ENCODE results near the gene SBK3.
"Not testable (repeated sequence)": the region's sequence is repeated elsewhere in the genome, so short reads cannot be mapped to it uniquely, and the experiment has no call there.

The SBK3 gene

DNA sequence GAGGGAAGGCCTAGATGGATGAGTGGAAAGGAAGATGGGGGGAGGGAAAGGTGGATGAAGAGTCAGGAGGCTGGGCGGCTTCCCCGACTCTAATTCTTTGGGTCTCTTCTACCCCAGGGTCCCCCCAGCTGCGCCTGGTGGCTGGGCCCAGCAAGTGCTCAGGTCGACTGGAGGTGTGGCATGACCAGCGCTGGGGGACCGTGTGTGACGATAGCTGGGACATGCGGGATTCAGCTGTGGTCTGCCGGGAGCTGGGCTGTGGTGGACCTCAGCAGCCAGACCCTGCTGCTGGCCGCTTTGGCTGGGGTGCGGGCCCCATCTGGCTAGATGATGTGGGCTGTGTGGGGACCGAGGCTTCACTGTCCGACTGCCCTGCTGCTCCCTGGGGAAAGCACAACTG lies 47.6 kb downstream of the SBK3 start:
- Histone ChIP-seq H3K9ac (ENCODE audit: low read depth in 1 of 2, low read length in 2 of 2) (no peak overlapping the region), H3K4me1 (ENCODE audit: control insufficient read depth in 1 of 2, insufficient read depth in 2 of 2, low read length in 2 of 2) (no peaks in the 10 kb centered on the region), H3K27ac (ENCODE audit: low read depth, low read length) (no peak overlapping the region), H3K9me3 (ENCODE audit: control insufficient read depth in 1 of 2, low read length in 2 of 2) (no peaks in the 10 kb centered on the region), H3K4me3 (ENCODE audit: low read depth in 1 of 2, low read length in 2 of 2) (no peak overlapping the region), H3K36me3 (ENCODE audit: control insufficient read depth in 1 of 2, insufficient read depth in 2 of 2, low read length in 2 of 2) (no peaks in the 10 kb centered on the region), H3K27me3 (ENCODE audit: control insufficient read depth in 1 of 2, insufficient read depth in 2 of 2, low read length in 2 of 2) (peaks cover 0 to 11% of the 10 kb centered on the region in 2 donors)

DNA sequence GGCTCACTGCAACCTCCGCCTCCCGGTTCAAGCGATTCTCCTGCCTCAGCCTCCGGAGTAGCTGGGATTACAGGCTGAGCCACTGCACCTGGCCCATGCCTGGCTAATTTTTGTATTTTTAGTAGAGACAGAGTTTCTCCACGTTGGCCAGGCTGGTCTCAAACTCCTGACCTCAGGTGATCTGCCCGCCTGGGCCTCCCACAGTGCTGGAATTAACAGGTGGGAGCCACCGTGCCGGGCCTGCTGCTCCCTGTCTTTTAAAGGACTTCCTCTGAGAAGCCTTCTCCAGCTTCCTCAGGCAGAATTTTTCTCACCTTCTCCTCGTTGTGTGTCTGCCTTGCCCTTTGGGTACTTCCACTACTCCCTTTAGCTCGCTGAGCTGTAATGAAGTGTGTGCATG lies 48.5 kb downstream of the SBK3 start:
- H3K4me3 ChIP-seq (ENCODE audit: low read depth in 1 of 2, low read length in 2 of 2); H3K36me3 ChIP-seq (ENCODE audit: control insufficient read depth in 1 of 2, insufficient read depth in 2 of 2, low read length in 2 of 2); H3K9me3 ChIP-seq (ENCODE audit: control insufficient read depth in 1 of 2, low read length in 2 of 2); H3K27ac ChIP-seq (ENCODE audit: low read depth, low read length); H3K9ac ChIP-seq (ENCODE audit: low read depth in 1 of 2, low read length in 2 of 2); H3K4me1 ChIP-seq (ENCODE audit: control insufficient read depth in 1 of 2, insufficient read depth in 2 of 2, low read length in 2 of 2): not testable (repeated sequence)
- H3K27me3 ChIP-seq (ENCODE audit: control insufficient read depth in 1 of 2, insufficient read depth in 2 of 2, low read length in 2 of 2): peaks cover 0 to 17% of the 10 kb centered on the region in 2 donors

DNA sequence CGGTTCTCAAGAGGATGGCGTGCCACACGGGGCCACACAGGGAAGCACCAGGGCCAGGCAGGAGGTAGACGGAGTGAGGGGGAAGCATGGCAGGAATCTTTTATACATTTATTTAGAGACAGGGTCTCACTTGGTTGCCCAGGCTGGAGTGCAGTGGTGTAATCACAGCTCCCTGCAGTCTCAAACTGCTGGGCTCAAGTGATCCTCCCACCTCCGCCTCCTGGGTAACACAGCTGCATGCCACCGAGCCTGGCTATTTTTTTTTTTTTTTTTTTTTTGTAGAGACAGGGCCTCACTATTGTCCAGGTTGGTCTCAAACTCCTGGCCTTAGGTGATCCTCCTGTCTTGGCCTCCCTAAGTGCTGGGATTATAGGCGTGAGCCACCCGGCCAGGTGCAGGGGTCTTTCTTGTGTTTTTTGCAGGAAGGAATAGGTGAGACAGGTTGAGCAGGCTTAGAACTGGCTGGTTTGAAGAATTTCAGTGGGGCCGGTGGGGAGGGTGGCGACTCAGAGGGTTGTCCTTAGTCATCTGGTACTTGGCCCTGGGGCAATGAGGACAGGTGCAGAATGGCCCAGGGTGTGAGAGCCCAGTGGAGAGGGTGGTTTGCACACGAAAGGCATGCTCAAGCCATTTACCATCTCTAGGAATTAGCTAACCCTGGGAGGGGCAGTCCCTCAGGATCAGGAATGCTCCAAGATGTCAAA lies 49.5 kb downstream of the SBK3 start:
- peaks cover 0 to 21% of the 10 kb centered on the region in 2 donors for H3K27me3 ChIP-seq (ENCODE audit: control insufficient read depth in 1 of 2, insufficient read depth in 2 of 2, low read length in 2 of 2)
- no peaks in the 10 kb centered on the region for H3K36me3 ChIP-seq (ENCODE audit: control insufficient read depth in 1 of 2, insufficient read depth in 2 of 2, low read length in 2 of 2)
- H3K9ac ChIP-seq (ENCODE audit: low read depth in 1 of 2, low read length in 2 of 2): no peak overlapping the region
- H3K9me3 ChIP-seq (ENCODE audit: control insufficient read depth in 1 of 2, low read length in 2 of 2): no peaks in the 10 kb centered on the region
- peaks cover 0 to 3% of the 10 kb centered on the region in 2 donors for H3K4me1 ChIP-seq (ENCODE audit: control insufficient read depth in 1 of 2, insufficient read depth in 2 of 2, low read length in 2 of 2)
- H3K4me3 ChIP-seq (ENCODE audit: low read depth in 1 of 2, low read length in 2 of 2): no peak overlapping the region
- H3K27ac ChIP-seq (ENCODE audit: low read depth, low read length): no peak overlapping the region

DNA sequence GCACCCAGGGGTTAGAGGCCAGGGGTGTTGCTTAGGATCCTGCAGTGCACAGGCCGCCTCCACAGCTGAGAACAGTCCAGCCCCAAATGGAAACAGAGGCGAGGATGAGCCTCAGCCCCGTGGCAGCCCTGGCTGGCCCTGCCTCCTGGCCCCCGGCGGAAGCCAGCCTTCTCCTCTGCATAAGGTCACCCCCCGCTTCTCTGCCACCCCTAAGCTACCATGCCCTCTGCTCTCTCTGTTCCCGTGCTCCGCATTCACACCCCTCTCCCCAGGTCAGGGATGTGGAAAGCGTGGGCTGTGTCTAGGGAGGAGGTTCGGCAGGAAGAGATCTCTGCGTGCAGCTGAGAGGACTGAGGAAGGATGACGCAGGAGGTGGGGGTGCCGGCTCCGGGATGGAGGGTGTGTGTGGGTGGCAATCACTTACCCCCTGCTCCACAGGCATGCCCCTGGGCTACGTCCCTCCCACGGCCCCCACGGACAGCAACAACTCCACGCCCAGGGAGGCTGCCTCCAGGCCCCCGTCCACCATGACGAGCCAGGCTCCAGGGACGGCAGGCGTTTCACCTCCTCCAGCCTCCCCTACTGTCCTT lies 51.1 kb downstream of the SBK3 start:
- Histone ChIP-seq H3K27ac (ENCODE audit: low read depth, low read length) (peak overlapping the region; percentile 3), H3K27me3 (ENCODE audit: control insufficient read depth in 1 of 2, insufficient read depth in 2 of 2, low read length in 2 of 2) (peaks cover 0 to 21% of the 10 kb centered on the region in 2 donors), H3K9me3 (ENCODE audit: control insufficient read depth in 1 of 2, low read length in 2 of 2) (no peaks in the 10 kb centered on the region), H3K9ac (ENCODE audit: low read depth in 1 of 2, low read length in 2 of 2) (no peak overlapping the region), H3K4me1 (ENCODE audit: control insufficient read depth in 1 of 2, insufficient read depth in 2 of 2, low read length in 2 of 2) (peaks cover 0 to 3% of the 10 kb centered on the region in 2 donors), H3K36me3 (ENCODE audit: control insufficient read depth in 1 of 2, insufficient read depth in 2 of 2, low read length in 2 of 2) (no peaks in the 10 kb centered on the region), H3K4me3 (ENCODE audit: low read depth in 1 of 2, low read length in 2 of 2) (no peak overlapping the region)

DNA sequence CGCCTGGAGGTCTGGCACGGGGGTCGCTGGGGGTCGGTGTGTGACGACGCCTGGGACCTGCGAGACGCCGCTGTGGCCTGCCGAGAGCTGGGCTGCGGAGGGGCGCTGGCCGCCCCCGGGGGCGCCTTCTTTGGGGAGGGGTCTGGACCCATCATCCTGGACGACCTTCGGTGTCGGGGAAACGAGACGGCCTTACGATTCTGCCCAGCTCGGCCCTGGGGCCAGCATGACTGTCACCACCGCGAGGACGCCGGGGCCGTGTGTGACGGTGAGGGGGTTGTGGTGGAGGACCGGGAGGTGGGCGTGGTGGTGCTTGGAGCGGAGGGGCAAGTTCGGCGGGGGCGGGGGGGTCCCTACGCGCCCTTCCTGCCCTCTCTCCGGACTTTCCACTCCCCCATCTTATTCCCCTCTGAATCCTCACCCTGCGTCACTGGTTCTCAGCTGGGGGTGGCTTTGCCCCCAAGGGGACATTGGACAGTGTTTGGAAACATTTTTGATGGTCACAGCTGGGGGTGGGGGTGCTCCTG lies 51.6 kb downstream of the SBK3 start:
- no peak overlapping the region for H3K9ac ChIP-seq (ENCODE audit: low read depth in 1 of 2, low read length in 2 of 2)
- H3K9me3 ChIP-seq (ENCODE audit: control insufficient read depth in 1 of 2, low read length in 2 of 2): no peaks in the 10 kb centered on the region
- no peaks in the 10 kb centered on the region for H3K36me3 ChIP-seq (ENCODE audit: control insufficient read depth in 1 of 2, insufficient read depth in 2 of 2, low read length in 2 of 2)
- H3K4me3 ChIP-seq (ENCODE audit: low read depth in 1 of 2, low read length in 2 of 2): no peak overlapping the region
- H3K27me3 ChIP-seq (ENCODE audit: control insufficient read depth in 1 of 2, insufficient read depth in 2 of 2, low read length in 2 of 2): peaks cover 0 to 21% of the 10 kb centered on the region in 2 donors
- H3K27ac ChIP-seq (ENCODE audit: low read depth, low read length): no peak overlapping the region
- H3K4me1 ChIP-seq (ENCODE audit: control insufficient read depth in 1 of 2, insufficient read depth in 2 of 2, low read length in 2 of 2): peaks cover 0 to 3% of the 10 kb centered on the region in 2 donors

DNA sequence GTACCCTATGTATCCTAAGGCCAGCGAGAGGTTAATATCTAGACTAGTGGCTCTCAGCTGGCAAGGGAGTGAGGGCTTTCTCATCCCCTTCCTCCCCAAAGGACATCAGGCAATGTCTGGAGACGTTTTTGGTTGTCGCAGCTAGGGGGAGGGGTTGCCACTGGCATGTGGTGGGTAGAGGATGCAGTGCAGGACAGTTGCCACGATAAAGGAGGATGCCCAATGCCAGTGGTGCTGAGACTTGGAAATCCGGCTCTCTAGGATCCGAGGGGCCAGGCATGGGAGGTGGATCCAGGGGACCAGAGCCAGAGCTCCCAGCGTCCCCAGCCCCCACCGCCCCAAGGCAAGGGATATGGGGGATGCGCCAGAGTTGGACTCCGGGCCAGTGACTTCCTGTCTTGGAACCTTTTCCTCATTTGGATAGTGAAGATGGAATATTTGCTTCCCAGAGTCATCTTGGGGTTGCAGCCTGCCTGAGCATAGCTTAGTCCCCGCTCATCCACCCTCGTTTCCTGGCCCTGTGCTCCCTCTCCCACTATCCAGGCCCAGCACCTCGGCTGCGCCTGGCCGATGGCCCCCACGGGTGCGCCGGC lies 52.2 kb downstream of the SBK3 start:
- H3K27ac ChIP-seq (ENCODE audit: low read depth, low read length): no peak overlapping the region

DNA sequence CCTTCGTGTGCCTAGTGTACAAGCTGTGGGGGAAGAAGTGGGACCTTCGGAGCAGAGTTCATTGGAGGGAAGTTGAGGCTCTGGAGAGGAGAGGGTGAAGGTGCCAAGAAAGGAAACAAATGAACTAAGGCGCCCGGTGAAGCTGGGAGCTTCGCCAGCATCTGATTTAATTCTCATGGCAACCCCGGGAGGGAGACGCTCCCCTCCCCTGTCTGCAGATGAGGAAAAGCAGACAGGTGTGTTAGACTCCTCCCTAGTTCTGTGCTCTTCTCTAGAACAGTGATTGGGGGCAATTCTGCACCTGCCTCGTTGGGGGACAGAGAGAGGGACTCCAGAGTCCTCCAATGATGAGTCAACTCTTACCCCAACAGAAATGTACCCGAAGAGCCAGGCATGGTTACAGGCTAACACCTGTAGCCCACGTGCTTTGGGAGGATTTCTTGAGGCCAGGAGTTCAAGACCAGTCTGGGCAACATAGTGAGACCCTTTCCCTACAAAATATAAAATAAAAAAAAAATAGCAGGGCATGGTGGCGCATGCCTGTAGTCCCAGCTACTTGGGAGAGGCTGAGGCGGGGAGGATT lies 52.9 kb downstream of the SBK3 start:
- no peak overlapping the region for H3K4me3 ChIP-seq (ENCODE audit: low read depth in 1 of 2, low read length in 2 of 2)
- no peak overlapping the region for H3K27ac ChIP-seq (ENCODE audit: low read depth, low read length)
- H3K36me3 ChIP-seq (ENCODE audit: control insufficient read depth in 1 of 2, insufficient read depth in 2 of 2, low read length in 2 of 2): no peaks in the 10 kb centered on the region
- H3K4me1 ChIP-seq (ENCODE audit: control insufficient read depth in 1 of 2, insufficient read depth in 2 of 2, low read length in 2 of 2): peaks cover 0 to 3% of the 10 kb centered on the region in 2 donors
- no peaks in the 10 kb centered on the region for H3K9me3 ChIP-seq (ENCODE audit: control insufficient read depth in 1 of 2, low read length in 2 of 2)
- H3K27me3 ChIP-seq (ENCODE audit: control insufficient read depth in 1 of 2, insufficient read depth in 2 of 2, low read length in 2 of 2): peaks cover 4 to 21% of the 10 kb centered on the region in 2 donors
- H3K9ac ChIP-seq (ENCODE audit: low read depth in 1 of 2, low read length in 2 of 2): no peak overlapping the region

More for the DNA sequence above, 52.2 kb downstream of the SBK3 start:
- Histone ChIP-seq H3K4me1 (ENCODE audit: control insufficient read depth in 1 of 2, insufficient read depth in 2 of 2, low read length in 2 of 2) (peaks cover 0 to 3% of the 10 kb centered on the region in 2 donors), H3K9ac (ENCODE audit: low read depth in 1 of 2, low read length in 2 of 2) (no peak overlapping the region), H3K9me3 (ENCODE audit: control insufficient read depth in 1 of 2, low read length in 2 of 2) (no peaks in the 10 kb centered on the region), H3K4me3 (ENCODE audit: low read depth in 1 of 2, low read length in 2 of 2) (no peak overlapping the region), H3K36me3 (ENCODE audit: control insufficient read depth in 1 of 2, insufficient read depth in 2 of 2, low read length in 2 of 2) (no peaks in the 10 kb centered on the region), H3K27me3 (ENCODE audit: control insufficient read depth in 1 of 2, insufficient read depth in 2 of 2, low read length in 2 of 2) (peaks cover 0 to 21% of the 10 kb centered on the region in 2 donors)

DNA sequence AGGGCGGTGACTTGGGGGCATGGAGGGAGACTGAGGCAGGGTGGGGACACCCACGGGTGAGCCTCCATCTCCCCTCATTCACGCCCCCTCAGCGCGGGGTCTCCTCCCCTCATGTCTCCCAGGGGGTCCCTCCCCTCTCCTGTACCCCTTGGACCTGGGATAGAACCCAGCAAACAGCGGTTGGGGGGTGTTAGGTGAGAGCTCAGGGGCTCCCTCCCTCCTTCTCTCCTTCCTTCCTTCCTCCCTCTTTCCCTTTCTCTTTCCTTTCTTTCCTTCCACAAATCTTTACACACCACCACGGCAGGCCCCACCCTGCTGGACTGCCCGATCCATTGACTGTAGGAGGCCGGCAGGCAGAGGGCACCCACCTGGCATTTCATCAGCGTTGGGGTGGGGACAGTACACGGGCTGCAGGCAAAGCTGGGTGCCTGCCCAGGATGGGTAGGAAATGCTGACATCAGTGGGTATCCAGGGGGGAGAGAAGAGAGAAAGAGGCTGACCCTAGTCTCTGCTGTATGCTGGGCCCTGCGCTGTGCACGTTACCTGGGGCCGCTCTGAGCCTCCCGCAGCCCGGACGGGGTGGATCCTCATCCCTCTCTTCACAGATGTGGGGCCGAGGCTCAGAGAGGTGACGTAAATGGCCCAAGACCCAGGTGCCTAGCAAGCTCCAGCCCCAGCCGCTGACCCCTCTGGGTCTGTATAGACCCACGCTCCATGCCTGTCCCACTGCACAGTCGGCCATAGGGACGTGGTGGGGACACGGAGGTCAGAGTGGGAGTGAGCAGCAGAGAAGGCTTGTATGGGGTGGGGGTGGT lies 53.6 kb downstream of the SBK3 start:
- no peaks in the 10 kb centered on the region for H3K36me3 ChIP-seq (ENCODE audit: control insufficient read depth in 1 of 2, insufficient read depth in 2 of 2, low read length in 2 of 2)
- H3K4me1 ChIP-seq (ENCODE audit: control insufficient read depth in 1 of 2, insufficient read depth in 2 of 2, low read length in 2 of 2): peaks cover 0 to 3% of the 10 kb centered on the region in 2 donors
- peaks cover 6 to 28% of the 10 kb centered on the region in 2 donors for H3K27me3 ChIP-seq (ENCODE audit: control insufficient read depth in 1 of 2, insufficient read depth in 2 of 2, low read length in 2 of 2)
- H3K4me3 ChIP-seq (ENCODE audit: low read depth in 1 of 2, low read length in 2 of 2): no peak overlapping the region
- no peak overlapping the region for H3K9ac ChIP-seq (ENCODE audit: low read depth in 1 of 2, low read length in 2 of 2)
- H3K9me3 ChIP-seq (ENCODE audit: control insufficient read depth in 1 of 2, low read length in 2 of 2): no peaks in the 10 kb centered on the region
- no peak overlapping the region for H3K27ac ChIP-seq (ENCODE audit: low read depth, low read length)
